ENCODE data around the gene GUCY1B1. TPM values are rescaled to one million over a fixed set of nuclear protein-coding genes. Genes with fewer than 3 reads are reported as not detected.

Gene GUCY1B1
- polyA plus RNA-seq, 1 donor (not counting 4 experiments of a cell fraction or from before 2014, with no cell fraction given) = 0.05 TPM

GRCh38 chr4:155769090-155769489, 10.3 kb downstream of the GUCY1B1 start:
- Histone ChIP-seq H3K4me3 (ENCODE audit: control insufficient read depth in 2 of 3, extremely low read depth in 1 of 3, insufficient read depth in 2 of 3, low read depth in 1 of 3, low read length in 3 of 3) (no peak overlapping the region), H3K9ac (ENCODE audit: control insufficient read depth, extremely low read depth, insufficient read depth, low read length) (no peak overlapping the region), H3K4me1 (ENCODE audit: control insufficient read depth, extremely low read depth, insufficient read depth, low read length) (no peaks in the 10 kb centered on the region), H3K9me3 (ENCODE audit: control insufficient read depth, low read depth, low read length) (no peaks in the 10 kb centered on the region), H3K9me1 (ENCODE audit: control insufficient read depth, extremely low read depth, insufficient read depth, low read length) (no peaks in the 10 kb centered on the region), H3K4me2 (ENCODE audit: control insufficient read depth, extremely low read depth, insufficient read depth, low read depth, low read length) (no peak overlapping the region), H2AFZ (ENCODE audit: control insufficient read depth, low read length) (no peak overlapping the region), H3K79me2 (ENCODE audit: control insufficient read depth, insufficient read depth, low read length) (no peaks in the 10 kb centered on the region), H3K36me3 (ENCODE audit: control insufficient read depth in 2 of 2, extremely low read depth in 1 of 2, insufficient read depth in 2 of 2, low read length in 2 of 2) (no peaks in the 10 kb centered on the region), H4K20me1 (ENCODE audit: control insufficient read depth, extremely low read depth, insufficient read depth, low read length) (no peaks in the 10 kb centered on the region), H3K27ac (ENCODE audit: control insufficient read depth, insufficient read depth, low read length) (no peak overlapping the region), H3K27me3 (ENCODE audit: control insufficient read depth, extremely low read depth, insufficient read depth, low read length) (no peaks in the 10 kb centered on the region)
- no peak for TF ChIP-seq CTCF (optimal IDR thresholded peaks at IDR 0.05 in 1 of 3, IDR thresholded peaks at IDR 0.05 in 1 of 3, conservative IDR thresholded peaks at IDR 0.05 in 1 of 3; ENCODE audit: extremely low read depth in 1 of 3, insufficient read depth in 2 of 3, low read length in 3 of 3)
- no peak for TF ChIP-seq EZH2 (IDR thresholded peaks at IDR 0.05; ENCODE audit: low read length)
- dilution Hi-C loops (cut with MboI; ENCODE audit: extremely low pct_ligation_motif_present, low sequenced_read_pairs) = no loop called here
- no peak for FAIRE-seq
- DNase-seq (ENCODE audit: low read depth, low spot score) = no peak

- H3K4me3 ChIP-seq (ENCODE audit: control insufficient read depth in 2 of 3, extremely low read depth in 1 of 3, insufficient read depth in 2 of 3, low read depth in 1 of 3, low read length in 3 of 3) = no peak overlapping the region
- H3K4me2 ChIP-seq (ENCODE audit: control insufficient read depth, extremely low read depth, insufficient read depth, low read depth, low read length) = no peak overlapping the region
- H3K9me3 ChIP-seq (ENCODE audit: control insufficient read depth, low read depth, low read length) = no peaks in the 10 kb centered on the region
- H4K20me1 ChIP-seq (ENCODE audit: control insufficient read depth, extremely low read depth, insufficient read depth, low read length) = no peaks in the 10 kb centered on the region
- no peak overlapping the region for H2AFZ ChIP-seq (ENCODE audit: control insufficient read depth, low read length)
- TF ChIP-seq EZH2 (IDR thresholded peaks at IDR 0.05; ENCODE audit: low read length) = no peak
- TF ChIP-seq CTCF (optimal IDR thresholded peaks at IDR 0.05 in 1 of 3, IDR thresholded peaks at IDR 0.05 in 1 of 3, conservative IDR thresholded peaks at IDR 0.05 in 1 of 3; ENCODE audit: extremely low read depth in 1 of 3, insufficient read depth in 2 of 3, low read length in 3 of 3) = no peak
- no peak for FAIRE-seq
- no peaks in the 10 kb centered on the region for H3K4me1 ChIP-seq (ENCODE audit: control insufficient read depth, extremely low read depth, insufficient read depth, low read length)
- no peaks in the 10 kb centered on the region for H3K27me3 ChIP-seq (ENCODE audit: control insufficient read depth, extremely low read depth, insufficient read depth, low read length)
- no peaks in the 10 kb centered on the region for H3K79me2 ChIP-seq (ENCODE audit: control insufficient read depth, insufficient read depth, low read length)
- H3K9me1 ChIP-seq (ENCODE audit: control insufficient read depth, extremely low read depth, insufficient read depth, low read length) = no peaks in the 10 kb centered on the region
- no peak overlapping the region for H3K9ac ChIP-seq (ENCODE audit: control insufficient read depth, extremely low read depth, insufficient read depth, low read length)
- dilution Hi-C loops (cut with MboI; ENCODE audit: extremely low pct_ligation_motif_present, low sequenced_read_pairs) = no loop called here
- no peak overlapping the region for H3K27ac ChIP-seq (ENCODE audit: control insufficient read depth, insufficient read depth, low read length)
- DNase-seq (ENCODE audit: low read depth, low spot score) = no peak
- H3K36me3 ChIP-seq (ENCODE audit: control insufficient read depth in 2 of 2, extremely low read depth in 1 of 2, insufficient read depth in 2 of 2, low read length in 2 of 2) = no peaks in the 10 kb centered on the region
Measured at GRCh38 chr4:155772459-155773195, 13.8 kb downstream of the GUCY1B1 start.
